K562 (cell line): ENCODE results near the gene ZNF486. TPM values are rescaled to one million over a fixed set of nuclear protein-coding genes. Genes with fewer than 3 reads are reported as not detected.
"Not testable (repeated sequence)": the region's sequence is repeated elsewhere in the genome, so short reads cannot be mapped to it uniquely, and the experiment has no call there.

Source experiments
- ATAC-seq: fragments of 200-7000 bp; cut with Tn5 transposase; 3 replicates; pipeline ENCODE4 v1.9.1; 2020; ENCODE audit warnings: moderate library complexity
- BruUV-seq: library from RNA; stranded (reverse); fragments of 400-500 nt; replicated peaks from 2 replicates; lab custom pipeline; 2021; lab: Mats Ljungman, UMichigan
- CTCF ChIA-PET: fragments of 300-600 bp; formaldehyde crosslinking; extraction: SDS; loops from one replicate; lab custom pipeline; 2021; ENCODE audit warnings: low intra/inter-chr PET ratio; lab: Yijun Ruan, JAX
- POLR2A ChIA-PET: fragments of 300-600, 350-650 bp; sonication (Branson Sonifier 250); formaldehyde crosslinking; extraction: SDS; loops from one replicate; lab custom pipeline; 2021; ENCODE audit warnings: antibody characterized with exemption, inconsistent platforms; lab: Yijun Ruan, JAX
- DNase-seq, 4 experiments: peaks; one replicate each; pipeline versions ENCODE4 v3.0.0 to v3.0.0-alpha.2; 2011 to 2018; ENCODE audit warnings: low spot score in 3 of 4, mixed read lengths in 3 of 4; ENCODE audit errors: extremely low read depth in 1 of 4
- FAIRE-seq: peaks from 2 replicates; lab custom pipeline; 2011; peaks lifted over from hg19 to GRCh38; lab: Jason Lieb, UNC
- H2AFZ ChIP-seq: 2 replicates; pipeline ENCODE4 v1.6.0; 2011; ENCODE audit warnings: low read depth, low read length, control low read depth, inconsistent platforms
- H3K27ac ChIP-seq: fragments of 200-600 bp; 3 replicates; pipeline ENCODE4 v1.8.0; 2011; ENCODE audit warnings: low read depth, mild to moderate bottlenecking, control low read depth, inconsistent platforms, low read length, moderate library complexity, mixed read lengths; ENCODE audit errors: extremely low read depth
- H3K27me3 ChIP-seq, 2 experiments: fragments of 300-600 bp in 1 of 2; 2 replicates in 1 of 2; 3 replicates in 1 of 2; pipeline versions ENCODE4 v1.6.0 to v1.8.0; 2011; ENCODE audit warnings: inconsistent platforms in 2 of 2, low read length in 2 of 2, mild to moderate bottlenecking in 1 of 2, mixed read lengths in 1 of 2, moderate library complexity in 1 of 2; ENCODE audit not compliant: control insufficient read depth in 2 of 2, insufficient read depth in 2 of 2
- H3K36me3 ChIP-seq: fragments of 300-600 bp; 3 replicates; pipeline ENCODE4 v1.8.0; 2011; ENCODE audit warnings: mild to moderate bottlenecking, low read length, inconsistent platforms; ENCODE audit not compliant: control insufficient read depth, insufficient read depth
- H3K4me1 ChIP-seq, 2 experiments: fragments of 200-600 bp in 1 of 2; replicated peaks in 1 of 2; 2 replicates in 1 of 2; 3 replicates in 1 of 2; pipeline versions ENCODE4 v1.5.1 to v1.8.0; 2011; ENCODE audit warnings: inconsistent platforms in 2 of 2, low read length in 2 of 2, mild to moderate bottlenecking in 1 of 2, mixed read lengths in 1 of 2, moderate library complexity in 1 of 2; ENCODE audit not compliant: control insufficient read depth in 2 of 2, insufficient read depth in 2 of 2
- H3K4me2 ChIP-seq: 2 replicates; pipeline ENCODE4 v1.6.1; 2011; ENCODE audit warnings: low read length, control low read depth, inconsistent platforms, mixed read lengths; ENCODE audit not compliant: insufficient read depth
- H3K4me3 ChIP-seq: fragments of 200-600 bp; sonication (generic), shearing (Covaris generic); 2 replicates; pipeline ENCODE4 v1.5.1; 2016; ENCODE audit warnings: control low read depth, inconsistent platforms
- H3K79me2 ChIP-seq: fragments of 200-600 bp; 3 replicates; pipeline ENCODE4 v1.8.0; 2011; ENCODE audit warnings: low read length, inconsistent platforms; ENCODE audit not compliant: control insufficient read depth, insufficient read depth
- H3K9ac ChIP-seq, 2 experiments: 2 replicates each; pipeline versions ENCODE4 v1.6.0 to v1.6.1; 2011; ENCODE audit warnings: low read depth in 2 of 2, low read length in 2 of 2, control low read depth in 1 of 2, inconsistent platforms in 1 of 2, mild to moderate bottlenecking in 1 of 2, mixed read lengths in 1 of 2; ENCODE audit not compliant: insufficient read depth in 1 of 2
- H3K9me1 ChIP-seq: one replicate; pipeline ENCODE4 v1.6.0; 2011; ENCODE audit warnings: inconsistent platforms, mild to moderate bottlenecking, low read length, moderate library complexity; ENCODE audit not compliant: control insufficient read depth, insufficient read depth
- H3K9me3 ChIP-seq: replicated peaks from 2 replicates; pipeline ENCODE4 v1.5.1; 2011; ENCODE audit warnings: low read depth, low read length, inconsistent platforms; ENCODE audit not compliant: control insufficient read depth, insufficient read depth
- H4K20me1 ChIP-seq: replicated peaks from 2 replicates; pipeline ENCODE4 v1.6.1; 2011; ENCODE audit warnings: low read length, inconsistent platforms, mixed read lengths; ENCODE audit not compliant: control insufficient read depth, insufficient read depth
- HDAC6 ChIP-seq: IDR thresholded peaks from 2 replicates; pipeline ENCODE4 v1.6.1; 2012; ENCODE audit warnings: low read depth, mild to moderate bottlenecking, control low read depth, inconsistent platforms, low read length, moderate library complexity
- NCOA4 ChIP-seq: fragments of 450-650 bp; IDR thresholded peaks from 2 replicates; pipeline ENCODE4 v1.6.1; 2018; ENCODE audit warnings: mild to moderate bottlenecking; ENCODE audit not compliant: partially characterized antibody
- ZNF583 ChIP-seq: fragments of 250-450 bp; sonication (Bioruptor Pico); IDR thresholded peaks from 2 replicates; pipeline ENCODE4 v1.4.0; 2020
- in situ Hi-C: fragments of 300-500 bp; cut with MboI; formaldehyde crosslinking; loops from 4 replicates; pipeline ENCODE4 v1.15.0; 2018; ENCODE audit warnings: inconsistent platforms, mixed read lengths
- intact Hi-C: fragments of 100-400 bp; cut with micrococcal nuclease; formaldehyde crosslinking; loops from 2 replicates; pipeline ENCODE4 v1.14.2; 2022
- polyA plus RNA-seq, 8 experiments: library from polyadenylated mRNA; depleted of rRNA in 4 of 8; stranded (reverse) in 5 of 8; unstranded in 3 of 8; fragments of >200 nt; fragmentation: Nextera tagmentation in 2 of 8; fragmentation: Illumina TruSeq in 1 of 8; extraction: Ambion mirVana in 2 of 8; extraction: Trizol in 1 of 8; gene quantifications; 2 replicates each; pipeline versions ENCODE4 v1.2.1 to v1.2.3, GENCODE V29; 2011 to 2014; ENCODE audit warnings: inconsistent platforms in 1 of 8, missing spikeins in 1 of 8
- total RNA-seq, 7 experiments: library from RNA; depleted of rRNA in 6 of 7; stranded (reverse); fragments of >200 nt in 6 of 7; fragmentation: Illumina TruSeq in 2 of 7; extraction: Trizol in 2 of 7; gene quantifications; 2 replicates each; pipeline versions ENCODE4 v1.2.1 to v1.2.3, GENCODE V29; 2011 to 2021; ENCODE audit warnings: low replicate concordance in 1 of 7

ZNF486 gene
- total and polyA plus RNA-seq, 9 of the 15 experiments (the other 6 are each of a cell fraction or from before 2014, with no cell fraction given) = 0.39 to 1.6 (median 1.2) TPM

- H4K20me1 ChIP-seq, CTCF ChIA-PET, DNase-seq, BruUV-seq, H3K4me3 ChIP-seq, FAIRE-seq, H3K27me3 ChIP-seq, H3K4me2 ChIP-seq, intact Hi-C loops, H3K9me1 ChIP-seq, H3K27ac ChIP-seq, H3K9ac ChIP-seq, H3K4me1 ChIP-seq, in situ Hi-C loops, H2AFZ ChIP-seq, H3K79me2 ChIP-seq, ATAC-seq, H3K9me3 ChIP-seq, H3K36me3 ChIP-seq: not testable (repeated sequence)
- POLR2A ChIA-PET = interaction anchor here (2.0 kb wide), 1 partner anchor 13 kb away, joined by 5 read pairs; the partner anchor contains the start of gene ZNF486
Measured at GRCh38 chr19:20179956-20180355, 12.9 kb downstream of the ZNF486 start.

- ChIA-PET CTCF (no interaction called here), POLR2A (no interaction called here)
- no peak for FAIRE-seq
- H3K4me1 ChIP-seq = no peaks in the 10 kb centered on the region
- H3K9ac ChIP-seq = no peak overlapping the region
- TF ChIP-seq ZNF583 (CRISPR knock-in tag) (no peak), NCOA4 (no peak), HDAC6 (no peak)
- H3K4me3 ChIP-seq = no peak overlapping the region
- in situ Hi-C loops (no loop called here), intact Hi-C loops (no loop called here)
- no peaks in the 10 kb centered on the region for H3K27me3 ChIP-seq
- no peak overlapping the region for H2AFZ ChIP-seq
- H3K9me3 ChIP-seq = no peaks in the 10 kb centered on the region
- no peaks in the 10 kb centered on the region for H3K79me2 ChIP-seq
- no peak overlapping the region for H3K4me2 ChIP-seq
- BruUV-seq = no TSS peak
- no peaks in the 10 kb centered on the region for H3K36me3 ChIP-seq
- H3K27ac ChIP-seq = no peak overlapping the region
- ATAC-seq = no peak
- H3K9me1 ChIP-seq = no peaks in the 10 kb centered on the region
- DNase-seq = no peak
- no peaks in the 10 kb centered on the region for H4K20me1 ChIP-seq
Measured at GRCh38 chr19:20182222-20182785, 15.3 kb downstream of the ZNF486 start.
